Lung (tissue), 12 donors: Measurements from ENCODE around the gene PLEKHA4. TPM values are rescaled to one million over a fixed set of nuclear protein-coding genes. Genes with fewer than 3 reads are reported as not detected.
A peak's percentile ranks its signal among the peaks of the same experiment; 100 is the strongest.

Experiments
- ATAC-seq: fragments of 200-7000 bp; cut with Tn5 transposase; one replicate; pipeline ENCODE4 v1.9.1; 2020; ENCODE audit warnings: moderate number of reproducible peaks; ENCODE audit not compliant: insufficient read depth, low FRiP score
- DNase-seq, 3 donors: peaks; one replicate each; pipeline ENCODE4 v3.0.0-alpha.2; 2013 to 2017
- H3K27ac ChIP-seq, 2 donors: one replicate each; pipeline ENCODE4 v1.5.1; 2013; ENCODE audit warnings: mild to moderate bottlenecking in 2 of 2, moderate library complexity in 2 of 2, control low read depth in 1 of 2, inconsistent platforms in 1 of 2, low read depth in 1 of 2, low read length in 1 of 2
- H3K27me3 ChIP-seq, 3 donors: one replicate each; pipeline ENCODE4 v1.5.1; 2013; ENCODE audit warnings: low read length in 2 of 3; ENCODE audit not compliant: control insufficient read depth in 3 of 3, insufficient read depth in 3 of 3
- H3K36me3 ChIP-seq, 4 donors: one replicate each; pipeline ENCODE4 v1.5.1; 2013; ENCODE audit warnings: low read length in 4 of 4, mild to moderate bottlenecking in 1 of 4, moderate library complexity in 1 of 4; ENCODE audit not compliant: control insufficient read depth in 4 of 4, insufficient read depth in 4 of 4
- H3K4me1 ChIP-seq, 5 donors: one replicate each; pipeline ENCODE4 v1.5.1; 2013; ENCODE audit warnings: low read length in 5 of 5, mild to moderate bottlenecking in 2 of 5, moderate library complexity in 1 of 5; ENCODE audit not compliant: control insufficient read depth in 5 of 5, insufficient read depth in 5 of 5
- H3K4me3 ChIP-seq: one replicate; pipeline ENCODE4 v1.5.1; 2013; ENCODE audit warnings: mild to moderate bottlenecking, control low read depth, moderate library complexity
- H3K9ac ChIP-seq, 2 donors: one replicate each; pipeline ENCODE4 v1.5.1; 2013; ENCODE audit warnings: low read length in 2 of 2, control low read depth in 1 of 2; ENCODE audit not compliant: insufficient read depth in 1 of 2
- H3K9me3 ChIP-seq, 4 donors: one replicate each; pipeline ENCODE4 v1.5.1; 2013; ENCODE audit warnings: low read length in 3 of 4, mild to moderate bottlenecking in 1 of 4, moderate library complexity in 1 of 4; ENCODE audit not compliant: control insufficient read depth in 4 of 4, insufficient read depth in 3 of 4
- WGBS, 2 donors: extraction: QIAGEN DNeasy Blood & Tissue Kit; methylation state at CpG; one replicate each; pipeline ENCODE4 v1.1.7; 2013; 5-methylcytosine and 5-hydroxymethylcytosine counted together
- polyA plus RNA-seq, 2 donors: library from polyadenylated mRNA; stranded (reverse); fragments of 200-250 nt; gene quantifications; one replicate each; pipeline ENCODE4 v1.2.1, GENCODE V29; 2013
- total RNA-seq, 2 donors: library from RNA; depleted of rRNA in 1 of 2; stranded (reverse); fragments of >200 nt in 1 of 2; gene quantifications; one replicate each; pipeline ENCODE4 v1.2.1, GENCODE V29; 2014 to 2021
- TF ChIP-seq, protein P1 (sequence below): IDR thresholded peaks from 2 replicates; pipeline ENCODE4 v1.5.1; 2012; ENCODE audit warnings: mild to moderate bottlenecking; ENCODE audit errors: control extremely low read depth, extremely low read depth
- donor health status: control.
- donor health status: control.
- donor health status: Bipolar disorder and iron deficiency.
- donor health status: healthy.
- donor health status: DM: yes; HTN: yes; CAD: no.

PLEKHA4 gene
- total and polyA plus RNA-seq, 4 donors, result 8.4 to 57.7 (median 20.7) TPM

DNA sequence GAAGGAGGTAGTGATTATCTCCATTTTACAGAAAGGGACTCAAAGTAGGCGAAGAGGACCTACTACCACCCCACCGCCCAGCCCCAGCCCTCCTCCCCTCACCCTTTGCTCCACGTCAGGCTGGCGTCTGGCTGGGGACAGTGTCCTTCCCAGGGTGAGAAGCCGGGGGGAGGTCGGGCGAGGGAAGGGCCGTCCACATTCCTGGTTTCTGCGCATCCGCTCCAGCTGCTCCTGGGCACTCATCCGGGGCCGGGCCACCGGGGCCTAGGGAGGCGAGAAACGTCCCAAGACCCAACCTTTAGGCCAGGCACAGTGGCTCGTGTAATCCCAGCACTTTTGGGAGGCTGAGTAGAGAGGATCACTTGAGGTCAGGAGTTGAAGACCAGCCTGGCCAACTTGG lies 27.4 kb downstream of the PLEKHA4 start:
- DNase-seq, result no peak
- peaks cover 0 to 13% (median 0%) of the 10 kb centered on the region in 5 donors for H3K4me1 ChIP-seq
- ATAC-seq, result no peak
- H3K27ac ChIP-seq, result no peak overlapping the region
- peaks cover 0 to 7% (median 3%) of the 10 kb centered on the region in 4 donors for H3K36me3 ChIP-seq
- no peaks in the 10 kb centered on the region for H3K9me3 ChIP-seq
- no peaks in the 10 kb centered on the region for H3K27me3 ChIP-seq
- no peak overlapping the region for H3K4me3 ChIP-seq
- TF ChIP-seq, protein P1, sequence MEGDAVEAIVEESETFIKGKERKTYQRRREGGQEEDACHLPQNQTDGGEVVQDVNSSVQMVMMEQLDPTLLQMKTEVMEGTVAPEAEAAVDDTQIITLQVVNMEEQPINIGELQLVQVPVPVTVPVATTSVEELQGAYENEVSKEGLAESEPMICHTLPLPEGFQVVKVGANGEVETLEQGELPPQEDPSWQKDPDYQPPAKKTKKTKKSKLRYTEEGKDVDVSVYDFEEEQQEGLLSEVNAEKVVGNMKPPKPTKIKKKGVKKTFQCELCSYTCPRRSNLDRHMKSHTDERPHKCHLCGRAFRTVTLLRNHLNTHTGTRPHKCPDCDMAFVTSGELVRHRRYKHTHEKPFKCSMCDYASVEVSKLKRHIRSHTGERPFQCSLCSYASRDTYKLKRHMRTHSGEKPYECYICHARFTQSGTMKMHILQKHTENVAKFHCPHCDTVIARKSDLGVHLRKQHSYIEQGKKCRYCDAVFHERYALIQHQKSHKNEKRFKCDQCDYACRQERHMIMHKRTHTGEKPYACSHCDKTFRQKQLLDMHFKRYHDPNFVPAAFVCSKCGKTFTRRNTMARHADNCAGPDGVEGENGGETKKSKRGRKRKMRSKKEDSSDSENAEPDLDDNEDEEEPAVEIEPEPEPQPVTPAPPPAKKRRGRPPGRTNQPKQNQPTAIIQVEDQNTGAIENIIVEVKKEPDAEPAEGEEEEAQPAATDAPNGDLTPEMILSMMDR, result no peak
- no peak overlapping the region for H3K9ac ChIP-seq
- WGBS, 2 donors, result 92 to 97% methylated on average over 16 of the region's 16 CpGs

DNA sequence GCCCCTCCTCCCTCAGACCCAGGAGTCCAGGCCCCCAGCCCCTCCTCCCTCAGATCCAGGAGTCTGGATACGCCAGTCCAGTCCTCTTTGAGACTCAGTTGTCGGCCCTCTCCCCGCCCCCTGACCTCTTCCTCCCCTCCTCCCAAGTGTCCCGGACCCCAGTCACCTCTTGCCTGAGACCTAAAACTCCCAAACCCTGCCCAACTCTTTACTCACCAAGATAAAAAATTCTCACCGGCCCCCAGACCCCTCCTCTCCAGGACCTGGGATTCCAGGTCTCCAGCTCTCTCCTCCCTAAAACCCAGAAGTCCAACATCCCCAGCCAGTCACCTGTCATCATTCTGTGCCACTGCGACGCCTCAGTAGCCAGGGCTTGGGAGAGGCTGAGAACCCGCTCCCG lies 30.7 kb downstream of the PLEKHA4 start:
- no peak overlapping the region for H3K27ac ChIP-seq
- WGBS, 2 donors, result 65% methylated on average over 9 of the region's 9 CpGs
- H3K27me3 ChIP-seq, result no peaks in the 10 kb centered on the region
- no peaks in the 10 kb centered on the region for H3K9me3 ChIP-seq
- TF ChIP-seq, protein P1, result no peak
- no peak overlapping the region for H3K9ac ChIP-seq
- DNase-seq, result no peak
- no peak overlapping the region for H3K4me3 ChIP-seq
- peaks cover 0 to 6% (median 0%) of the 10 kb centered on the region in 4 donors for H3K36me3 ChIP-seq
- no peak for ATAC-seq
- H3K4me1 ChIP-seq, result peaks cover 0 to 18% (median 0%) of the 10 kb centered on the region in 5 donors

DNA sequence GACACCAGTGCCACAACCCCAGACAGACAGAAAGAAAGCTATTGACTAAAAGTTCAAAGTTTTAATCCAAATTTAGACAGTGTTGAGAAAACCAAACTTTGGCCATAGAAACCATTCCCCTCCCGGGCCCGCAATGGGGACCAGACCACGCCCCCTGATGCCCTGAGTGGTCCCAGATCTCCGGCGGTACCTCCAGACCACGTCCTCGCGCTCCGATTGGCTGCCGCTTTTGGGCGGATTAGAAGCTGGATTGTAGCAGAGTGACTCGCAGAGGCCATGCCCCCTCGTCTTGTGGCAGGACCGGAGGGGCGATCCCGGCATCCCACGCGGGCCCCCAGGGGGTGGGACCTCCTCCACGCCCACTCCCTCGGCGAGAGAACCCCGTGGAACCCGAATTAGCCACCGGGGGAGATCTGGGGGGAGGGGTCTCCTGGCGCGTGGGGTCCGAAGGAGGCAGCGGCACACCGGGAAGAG lies 31.3 kb downstream of the PLEKHA4 start:
- Histone ChIP-seq H3K27ac (peak overlapping the region in 1 of 2 donors; percentile 80), H3K36me3 (peaks cover 0 to 8% (median 0%) of the 10 kb centered on the region in 4 donors), H3K4me1 (peaks cover 0 to 18% (median 0%) of the 10 kb centered on the region in 5 donors), H3K4me3 (no peak overlapping the region), H3K27me3 (no peaks in the 10 kb centered on the region), H3K9me3 (no peaks in the 10 kb centered on the region), H3K9ac (peak overlapping the region in 1 of 2 donors; percentile 11)
- WGBS, 2 donors, result 5 to 6% methylated on average over 29 of the region's 29 CpGs
- ATAC-seq (peak; percentile 54), DNase-seq (peak; percentile 89 to 97 (median 90))
- TF ChIP-seq, protein P1, result no peak
